Heart right ventricle (tissue), 16 donors: Measurements from ENCODE around the gene RTN4R. TPM values are rescaled to one million over a fixed set of nuclear protein-coding genes. Genes with fewer than 3 reads are reported as not detected.

ENCODE experiments used
- ATAC-seq, 8 donors: fragments of 200-7000 bp; cut with Tn5 transposase; one replicate each; pipeline ENCODE4 v1.9.1; 2020; ENCODE audit warnings: mild to moderate bottlenecking in 8 of 8, moderate library complexity in 8 of 8, moderate number of reproducible peaks in 1 of 8
- DNase-seq, 2 donors: peaks; one replicate each; pipeline ENCODE4 v3.0.0-alpha.2; 2020
- H3K27ac ChIP-seq, 10 donors: fragments of 200-600 bp; sonication (generic) in 2 of 10; one replicate each; pipeline versions ENCODE4 v1.5.0 to v1.8.0; 2020 to 2022; ENCODE audit warnings: mild to moderate bottlenecking in 3 of 10
- H3K27me3 ChIP-seq, 7 donors: fragments of 200-600 bp; one replicate each; pipeline ENCODE4 v1.8.0; 2021 to 2022; ENCODE audit warnings: mild to moderate bottlenecking in 2 of 7
- H3K36me3 ChIP-seq, 9 donors: fragments of 200-600 bp; sonication (generic) in 1 of 9; one replicate each; pipeline versions ENCODE4 v1.5.0 to v1.8.0; 2020 to 2022; ENCODE audit warnings: mild to moderate bottlenecking in 2 of 9
- H3K4me1 ChIP-seq, 9 donors: fragments of 200-600 bp; sonication (generic) in 1 of 9; one replicate each; pipeline versions ENCODE4 v1.5.0 to v1.8.0; 2020 to 2022; ENCODE audit warnings: mild to moderate bottlenecking in 4 of 9
- H3K4me3 ChIP-seq, 10 donors: fragments of 200-600 bp; sonication (generic) in 2 of 10; one replicate each; pipeline versions ENCODE4 v1.5.0 to v1.8.0; 2020 to 2022; ENCODE audit warnings: mild to moderate bottlenecking in 7 of 10, moderate library complexity in 2 of 10
- H3K9me3 ChIP-seq, 11 donors: fragments of 200-600 bp in 10 of 11; sonication (generic) in 2 of 11; one replicate each; pipeline versions ENCODE4 v1.5.0 to v1.8.0; 2013 to 2022; ENCODE audit warnings: mild to moderate bottlenecking in 2 of 11, control low read depth in 1 of 11, moderate library complexity in 1 of 11
- CTCF ChIP-seq, 9 donors: fragments of 200-600 bp; sonication (generic) in 2 of 9; IDR thresholded peaks; one replicate each; pipeline versions ENCODE4 v1.5.0 to v1.8.0; 2021 to 2022; ENCODE audit warnings: antibody characterized with exemption in 9 of 9, mild to moderate bottlenecking in 5 of 9, moderate library complexity in 1 of 9
- WGBS, 2 donors: extraction: QIAGEN DNeasy Blood & Tissue Kit; methylation state at CpG; one replicate each; pipeline ENCODE4 v1.1.7; 2013; ENCODE audit warnings: inconsistent platforms in 1 of 2; 5-methylcytosine and 5-hydroxymethylcytosine counted together
- intact Hi-C, 10 donors: fragments of 100-400 bp; cut with DNase I; formaldehyde crosslinking; loops; one replicate each; pipeline versions ENCODE4 v1.11.1 to v1.14.2; 2022
- polyA plus RNA-seq, 2 donors: library from polyadenylated mRNA; stranded (reverse); fragments of 200-250 nt; gene quantifications; one replicate each; pipeline ENCODE4 v1.2.3, GENCODE V29; 2013
- total RNA-seq, 10 donors: library from RNA; stranded (reverse); fragmentation: NEBNext Ultra II Directional in 3 of 10; extraction: Animal tissue kit (Norgen Biotek cat#: 25700) in 3 of 10; gene quantifications; one replicate each; pipeline versions ENCODE4 v1.2.1 to v1.2.4, GENCODE V29; 2021 to 2023
- donor health status: Arrhythmogenic right ventricular cardiomyopathy.
- donor health status: ischemic (EF 13 %, LVEDD 7.1; RV severe dilation, severe dysfunction).
- donor health status: healthy with polysubstance abuse.
- donor health status: DM: no; HTN: yes; CAD: no.
- donor health status: DM: no; HTN: no; CAD: no.
- donor health status: ischemic (EF 25% LVEDD 6.9; RV normal size, moderate dysfunction).
- donor health status: ischemic (EF 25% LVEDD 5.7; RV mildly dilated, moderate dysfunction).
- donor health status: healthy.
- donor health status: DM: yes; HTN: yes; CAD: no.
- donor health status: Ischemic cardiomyopathy.
- donor health status: ischemic (EF 35%, LVEDD 5.7; RV mildly dilated, moderate dysfunction).
- donor health status: nonischemic (EF 11% LVEDD 7.7; RV severe dilation, severe dysfunction).
- donor health status: DM: yes; HTN: yes; CAD: no.
- donor health status: PGD.
- donor health status: ischemic (EF 29% LVEDD 5.4; RV normal size, mild dysfunction).
- donor health status: nonischemic (EF 23%, LVEDD 6.1; RV moderate dilation, normal function).

Gene RTN4R
- total and polyA plus RNA-seq, 12 donors = 0.56 to 2.5 (median 0.93) TPM

- DNase-seq (no peak), ATAC-seq (no peak)
- WGBS, 2 donors = 83 to 85% methylated on average over 28 to 29 of the region's 29 CpGs
- Histone ChIP-seq H3K4me3 (no peak overlapping the region), H3K9me3 (peaks cover 0 to 6% (median 0%) of the 10 kb centered on the region in 11 donors), H3K27ac (no peak overlapping the region), H3K4me1 (peaks cover 0 to 17% (median 3%) of the 10 kb centered on the region in 9 donors), H3K36me3 (no peaks in the 10 kb centered on the region), H3K27me3 (no peaks in the 10 kb centered on the region)
- intact Hi-C loops = no loop called here
- TF ChIP-seq CTCF (IDR thresholded peaks at IDR 0.05) = no peak
Measured at GRCh38 chr22:20223421-20224255, 44.5 kb downstream of the RTN4R start.

- no peak for DNase-seq
- Histone ChIP-seq H3K27me3 (no peaks in the 10 kb centered on the region), H3K36me3 (no peaks in the 10 kb centered on the region), H3K9me3 (peaks cover 0 to 6% (median 0%) of the 10 kb centered on the region in 11 donors), H3K4me1 (peaks cover 0 to 17% (median 0%) of the 10 kb centered on the region in 9 donors), H3K27ac (peak overlapping the region in 1 of 10 donors; percentile 61), H3K4me3 (no peak overlapping the region)
- no peak for TF ChIP-seq CTCF (IDR thresholded peaks at IDR 0.05)
- 93 to 94% methylated on average over 7 of the region's 7 CpGs for WGBS, 2 donors
- intact Hi-C loops = no loop called here
- peak in 1 of 8 donors; percentile 3 for ATAC-seq
Measured at GRCh38 chr22:20222764-20223420, 45.2 kb downstream of the RTN4R start.

GRCh38 chr22:20221421-20222340, 46.4 kb downstream of the RTN4R start:
- H3K4me3 ChIP-seq = no peak overlapping the region
- no peaks in the 10 kb centered on the region for H3K36me3 ChIP-seq
- peaks cover 0 to 6% (median 0%) of the 10 kb centered on the region in 11 donors for H3K9me3 ChIP-seq
- peaks cover 0 to 14% (median 0%) of the 10 kb centered on the region in 9 donors for H3K4me1 ChIP-seq
- 63 to 79% methylated on average over 17 of the region's 17 CpGs for WGBS, 2 donors
- ATAC-seq (peak; percentile 34 to 86 (median 77)), DNase-seq (peak in 1 of 2 donors; percentile 66)
- peak overlapping the region in 4 of 10 donors; percentile 7 to 61 (median 37) for H3K27ac ChIP-seq
- no peak for TF ChIP-seq CTCF (IDR thresholded peaks at IDR 0.05)
- no peaks in the 10 kb centered on the region for H3K27me3 ChIP-seq
- intact Hi-C loops = no loop called here

GRCh38 chr22:20220629-20221026, 47.5 kb downstream of the RTN4R start:
- intact Hi-C loops = no loop called here
- no peak for DNase-seq
- WGBS, 2 donors = 92 to 93% methylated on average over 13 of the region's 13 CpGs

More at GRCh38 chr22:20220629-20221026, 47.5 kb downstream of the RTN4R start:
- Histone ChIP-seq H3K9me3 (peaks cover 0 to 6% (median 0%) of the 10 kb centered on the region in 11 donors), H3K27me3 (no peaks in the 10 kb centered on the region), H3K27ac (no peak overlapping the region), H3K4me3 (no peak overlapping the region), H3K4me1 (peaks cover 0 to 14% (median 0%) of the 10 kb centered on the region in 9 donors), H3K36me3 (no peaks in the 10 kb centered on the region)
- no peak for TF ChIP-seq CTCF (IDR thresholded peaks at IDR 0.05)
- ATAC-seq = no peak
